Activated CD8-positive, alpha-beta memory T cell treated with anti-CD3 and anti-CD28 coated beads, Interleukin-2, amount 50 U/mL, for 24 hours (primary cell): ENCODE results near the gene TXNDC16.
"Not testable (repeated sequence)": the region's sequence is repeated elsewhere in the genome, so short reads cannot be mapped to it uniquely, and the experiment has no call there.

ENCODE experiments used
- DNase-seq: peaks from one replicate; pipeline ENCODE4 v3.0.0-alpha.2; 2020; ENCODE audit errors: extremely low read depth

Gene TXNDC16

GRCh38 chr14:52552063-52552988 lies at the start of gene TXNDC16, which contains the start of gene GPR137C:
Gene TXNDC16, minus strand, starts transcription at chr14:52552505. Its CDS starts 8,948 bp downstream, at chr14:52543557.
Gene GPR137C, plus strand, starts transcription at chr14:52552836. Its CDS starts 312 bp downstream, at chr14:52553148.
- peak; percentile 100 for DNase-seq

GRCh38 chr14:52599974-52600373 lies 47.7 kb upstream of the TXNDC16 start:
- no peak for DNase-seq

GRCh38 chr14:52598568-52598967 lies 46.3 kb upstream of the TXNDC16 start:
- no peak for DNase-seq

- DNase-seq = no peak
Measured at GRCh38 chr14:52596861-52597260, 44.6 kb upstream of the TXNDC16 start.

GRCh38 chr14:52596320-52596719 lies 44.0 kb upstream of the TXNDC16 start:
- DNase-seq = no peak

GRCh38 chr14:52590318-52590717 lies 38.0 kb upstream of the TXNDC16 start:
- DNase-seq = no peak

GRCh38 chr14:52589646-52590045 lies 37.3 kb upstream of the TXNDC16 start:
- DNase-seq = no peak

GRCh38 chr14:52583544-52583943 lies 31.2 kb upstream of the TXNDC16 start:
- no peak for DNase-seq

- no peak for DNase-seq
Measured at GRCh38 chr14:52575858-52576257, 23.6 kb upstream of the TXNDC16 start.

GRCh38 chr14:52568454-52568853 lies 16.1 kb upstream of the TXNDC16 start:
- DNase-seq = not testable (repeated sequence)

GRCh38 chr14:52563120-52563519 lies 10.8 kb upstream of the TXNDC16 start:
- no peak for DNase-seq

- DNase-seq = no peak
Measured at GRCh38 chr14:52558688-52559087, 6.4 kb upstream of the TXNDC16 start.

GRCh38 chr14:52553671-52554575 lies 1.6 kb upstream of the TXNDC16 start:
- DNase-seq = peak; percentile 33

- DNase-seq = no peak
Measured at GRCh38 chr14:52553002-52553670, 831 bp upstream of the TXNDC16 start.

- DNase-seq = no peak
Measured at GRCh38 chr14:52551696-52552062, 626 bp downstream of the TXNDC16 start.

- DNase-seq = no peak
Measured at GRCh38 chr14:52551205-52551604, 1.1 kb downstream of the TXNDC16 start.

- no peak for DNase-seq
Measured at GRCh38 chr14:52550661-52551060, 1.6 kb downstream of the TXNDC16 start.

- DNase-seq = no peak
Measured at GRCh38 chr14:52547526-52547925, 4.8 kb downstream of the TXNDC16 start.

- no peak for DNase-seq
Measured at GRCh38 chr14:52547027-52547426, 5.3 kb downstream of the TXNDC16 start.

GRCh38 chr14:52546318-52546670 lies 6.0 kb downstream of the TXNDC16 start:
- no peak for DNase-seq

- no peak for DNase-seq
Measured at GRCh38 chr14:52545584-52546317, 6.6 kb downstream of the TXNDC16 start.
